Fibroblast of pulmonary artery (primary cell): ENCODE results near the gene RGP1.

Experiments used
- DNase-seq: peaks from one replicate; pipeline ENCODE4 v3.0.0-alpha.2; 2010; ENCODE audit warnings: low read depth
- H3K4me3 ChIP-seq: replicated peaks from 2 replicates; pipeline ENCODE4 v1.5.1; 2011; ENCODE audit warnings: low read depth, mild to moderate bottlenecking, control low read depth, low read length, moderate library complexity
- CTCF ChIP-seq: IDR thresholded peaks from 2 replicates; pipeline ENCODE4 v1.5.1; 2011; ENCODE audit warnings: mild to moderate bottlenecking, control low read depth, low read length, inconsistent platforms; ENCODE audit errors: missing control alignments

Gene RGP1

GRCh38 chr9:35781066-35781465 lies 32.0 kb downstream of the RGP1 start:
- DNase-seq = no peak
- TF ChIP-seq CTCF = no peak
- H3K4me3 ChIP-seq = no peak overlapping the region

DNA sequence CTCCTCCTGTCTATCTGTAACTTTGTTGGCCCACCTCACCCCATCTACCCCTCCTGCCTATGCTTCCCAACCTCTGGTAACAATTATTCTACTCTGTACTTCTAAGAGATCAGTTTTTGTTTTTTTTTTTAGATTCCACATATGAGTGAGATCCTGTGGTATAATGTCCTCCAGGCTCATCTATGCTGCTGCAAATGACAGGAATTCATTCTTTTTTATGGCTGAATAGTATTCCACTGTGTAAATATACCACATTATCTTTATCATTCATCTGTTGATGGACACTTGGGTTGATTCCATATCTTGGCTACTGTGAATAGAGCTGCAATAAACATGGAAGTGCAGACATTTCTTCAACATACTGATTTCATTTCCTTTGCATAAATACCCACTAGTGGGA lies 34.3 kb downstream of the RGP1 start:
- no peak for TF ChIP-seq CTCF
- DNase-seq = no peak

DNA sequence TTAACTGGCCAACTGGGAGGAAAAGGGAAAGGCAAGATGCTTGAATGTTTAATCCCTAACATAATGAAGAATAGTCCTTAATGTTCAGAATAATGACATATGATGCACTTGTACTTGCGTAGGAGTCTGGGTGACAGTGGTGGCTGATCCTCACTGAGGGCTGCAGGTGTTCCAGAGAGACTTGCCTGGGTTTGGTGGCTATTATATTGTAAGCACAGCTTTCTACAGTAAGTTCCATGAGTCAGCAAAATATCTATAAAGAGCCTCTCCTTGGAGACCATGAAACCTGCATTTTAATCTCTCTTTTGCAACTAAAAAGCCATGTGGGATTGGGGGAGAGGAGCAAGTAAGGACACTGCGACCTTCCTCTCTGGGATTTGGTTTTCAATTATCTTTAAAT lies 40.5 kb downstream of the RGP1 start:
- no peak for TF ChIP-seq CTCF
- no peak for DNase-seq
- H3K4me3 ChIP-seq = no peak overlapping the region

More for the DNA sequence above, 34.3 kb downstream of the RGP1 start:
- no peak overlapping the region for H3K4me3 ChIP-seq

DNA sequence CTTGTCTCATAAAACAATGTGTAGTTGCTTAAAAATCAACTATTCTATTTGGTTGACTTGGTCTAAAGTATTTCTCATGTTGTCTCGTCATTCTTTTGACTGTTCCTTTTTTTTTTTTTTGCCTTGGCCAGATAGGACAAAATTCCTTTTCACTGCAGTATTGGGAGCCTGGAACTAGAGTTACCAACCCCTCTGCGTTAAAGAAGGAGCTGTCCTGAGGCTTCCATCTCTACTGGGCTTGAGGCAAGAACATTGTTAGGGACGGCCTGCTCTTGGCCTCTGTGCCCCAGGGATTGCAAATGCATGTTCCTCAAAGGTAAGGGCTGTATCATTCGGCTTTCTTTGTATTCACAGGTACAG lies 40.9 kb downstream of the RGP1 start:
- no peak for TF ChIP-seq CTCF
- DNase-seq = no peak
- no peak overlapping the region for H3K4me3 ChIP-seq

DNA sequence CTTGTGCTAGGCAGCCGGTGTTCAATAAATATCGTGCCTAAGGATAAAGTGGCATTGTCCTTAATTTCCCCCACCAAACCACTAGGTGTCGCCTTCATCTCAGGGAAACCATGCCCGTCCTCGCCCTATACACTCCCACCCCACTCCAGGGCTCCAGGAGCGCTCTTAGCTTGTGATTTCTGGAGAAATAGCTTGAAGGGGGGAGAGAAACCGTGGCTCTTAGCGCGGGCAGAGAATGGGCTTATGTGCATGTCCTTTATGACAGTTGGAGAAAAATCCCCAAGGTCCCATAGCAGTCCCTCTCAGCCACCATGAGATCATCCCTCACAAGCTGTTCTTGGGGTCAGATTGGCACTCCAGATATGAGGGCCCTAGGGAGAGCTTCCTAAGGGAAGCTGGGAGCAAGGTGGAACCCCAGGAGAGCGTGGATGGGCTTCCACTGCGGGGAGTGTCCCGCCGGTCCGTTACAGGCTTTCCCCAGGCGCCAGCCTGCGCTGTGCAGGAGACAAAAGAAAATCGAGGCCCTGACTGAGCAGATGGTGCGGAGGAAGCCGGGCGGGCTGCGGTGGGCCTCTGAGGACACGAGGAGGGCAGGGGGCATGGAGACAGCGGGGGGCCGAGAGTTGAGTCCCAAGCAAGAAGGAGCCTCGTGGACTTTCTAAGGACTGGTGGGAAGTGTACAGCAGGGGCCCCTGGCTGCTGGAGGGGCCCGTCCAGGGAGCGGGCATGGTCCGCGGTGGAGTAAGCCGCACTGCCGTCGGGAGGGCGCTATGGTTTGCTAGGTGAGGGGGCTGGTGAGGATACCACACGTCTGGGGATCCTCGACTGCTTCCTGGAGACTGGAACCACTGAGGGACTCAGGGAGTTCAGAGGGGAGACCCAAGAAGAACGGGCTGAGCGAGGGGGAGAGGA lies 41.6 kb downstream of the RGP1 start:
- H3K4me3 ChIP-seq = no peak overlapping the region
- peak; percentile 93 for DNase-seq
- TF ChIP-seq CTCF = peak; percentile 92

DNA sequence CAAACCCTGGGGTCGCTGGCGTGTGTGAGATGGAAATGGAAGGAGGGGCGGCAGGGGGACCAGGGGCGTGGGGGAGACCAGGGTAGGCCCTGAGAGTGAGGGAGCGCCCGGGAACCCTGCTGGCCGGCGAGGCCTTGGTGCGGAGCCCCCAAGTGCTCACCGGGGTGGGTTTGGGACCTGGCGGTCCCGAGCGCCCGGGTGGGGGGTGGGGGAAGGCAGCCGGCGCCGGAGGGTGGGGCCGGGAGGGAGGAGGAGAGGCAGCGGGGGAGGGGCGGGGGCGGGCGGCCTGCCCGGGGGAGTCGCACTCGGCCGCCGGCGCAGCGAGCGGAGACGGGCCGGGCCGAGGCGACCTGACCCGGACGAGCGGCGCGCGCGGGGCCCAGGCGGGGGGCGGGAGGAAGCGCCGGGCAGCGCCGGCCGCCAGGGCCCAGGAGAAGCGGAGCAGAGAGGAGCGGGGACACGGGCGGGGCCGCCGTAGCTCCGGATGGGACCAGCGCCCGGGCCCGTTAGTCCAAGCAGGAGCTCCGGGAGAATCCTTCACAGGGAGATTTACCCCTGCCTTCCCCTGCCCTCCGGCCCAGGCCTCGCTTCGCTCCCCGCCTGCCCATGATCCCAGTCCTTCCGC lies 42.3 kb downstream of the RGP1 start, which contains the start of gene NPR2:
TSS of gene NPR2 (plus strand) at position 295 of the 625 bp plus-strand sequence. CDS start 818 bp downstream, outside the sequence.
- peak; percentile 30 for DNase-seq
- H3K4me3 ChIP-seq = peak within 1 kb of the TSS; percentile 57
- no peak for TF ChIP-seq CTCF
